ENCODE measurements around the gene SUN1. TPM values are rescaled to one million over a fixed set of nuclear protein-coding genes. Genes with fewer than 3 reads are reported as not detected.

Gene SUN1
- total and polyA plus RNA-seq, 9 of the 15 experiments (the other 6 are each of a cell fraction or from before 2014, with no cell fraction given): 36.8 to 132 (median 62.3) TPM

DNA sequence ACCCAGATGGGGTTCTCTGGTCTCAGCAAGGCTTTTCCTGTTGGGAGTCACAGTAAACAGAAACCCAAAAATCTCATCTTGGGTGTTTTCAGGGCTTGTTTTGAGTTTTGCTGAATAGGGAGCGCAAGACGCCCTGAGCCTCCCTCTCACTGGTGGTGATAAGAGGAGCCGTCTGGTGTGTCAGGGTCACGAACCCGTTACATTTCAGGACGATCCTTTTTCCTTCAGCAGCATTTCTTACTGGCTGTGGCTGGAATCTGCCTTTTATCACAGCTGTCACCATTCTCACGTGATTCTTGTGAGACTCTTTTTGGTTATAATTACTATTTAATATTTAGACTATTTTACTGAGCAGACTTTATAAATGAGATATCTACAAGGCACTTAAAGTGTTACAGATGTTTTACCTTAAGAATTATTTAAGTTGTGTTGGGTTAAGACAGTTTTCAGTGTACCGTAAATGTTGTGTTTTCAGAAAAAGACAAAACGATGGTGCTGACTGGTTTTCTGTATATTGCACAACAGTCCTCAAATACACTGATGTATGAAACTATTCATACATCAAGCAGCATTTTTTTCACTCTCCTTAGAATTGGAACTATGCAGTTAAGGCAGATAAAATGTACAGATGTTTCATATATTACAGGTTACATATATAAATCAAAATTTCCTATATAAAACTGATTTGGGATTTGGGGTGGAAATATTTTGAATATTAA, 41.9 kb downstream of the SUN1 start (continued):
- TF ChIP-seq, protein P1, sequence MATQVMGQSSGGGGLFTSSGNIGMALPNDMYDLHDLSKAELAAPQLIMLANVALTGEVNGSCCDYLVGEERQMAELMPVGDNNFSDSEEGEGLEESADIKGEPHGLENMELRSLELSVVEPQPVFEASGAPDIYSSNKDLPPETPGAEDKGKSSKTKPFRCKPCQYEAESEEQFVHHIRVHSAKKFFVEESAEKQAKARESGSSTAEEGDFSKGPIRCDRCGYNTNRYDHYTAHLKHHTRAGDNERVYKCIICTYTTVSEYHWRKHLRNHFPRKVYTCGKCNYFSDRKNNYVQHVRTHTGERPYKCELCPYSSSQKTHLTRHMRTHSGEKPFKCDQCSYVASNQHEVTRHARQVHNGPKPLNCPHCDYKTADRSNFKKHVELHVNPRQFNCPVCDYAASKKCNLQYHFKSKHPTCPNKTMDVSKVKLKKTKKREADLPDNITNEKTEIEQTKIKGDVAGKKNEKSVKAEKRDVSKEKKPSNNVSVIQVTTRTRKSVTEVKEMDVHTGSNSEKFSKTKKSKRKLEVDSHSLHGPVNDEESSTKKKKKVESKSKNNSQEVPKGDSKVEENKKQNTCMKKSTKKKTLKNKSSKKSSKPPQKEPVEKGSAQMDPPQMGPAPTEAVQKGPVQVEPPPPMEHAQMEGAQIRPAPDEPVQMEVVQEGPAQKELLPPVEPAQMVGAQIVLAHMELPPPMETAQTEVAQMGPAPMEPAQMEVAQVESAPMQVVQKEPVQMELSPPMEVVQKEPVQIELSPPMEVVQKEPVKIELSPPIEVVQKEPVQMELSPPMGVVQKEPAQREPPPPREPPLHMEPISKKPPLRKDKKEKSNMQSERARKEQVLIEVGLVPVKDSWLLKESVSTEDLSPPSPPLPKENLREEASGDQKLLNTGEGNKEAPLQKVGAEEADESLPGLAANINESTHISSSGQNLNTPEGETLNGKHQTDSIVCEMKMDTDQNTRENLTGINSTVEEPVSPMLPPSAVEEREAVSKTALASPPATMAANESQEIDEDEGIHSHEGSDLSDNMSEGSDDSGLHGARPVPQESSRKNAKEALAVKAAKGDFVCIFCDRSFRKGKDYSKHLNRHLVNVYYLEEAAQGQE (IDR thresholded peaks at IDR 0.05; ENCODE audit: borderline replicate concordance): peak; percentile 60
- TF ChIP-seq, protein P1 (CRISPR knock-in tag; IDR thresholded peaks at IDR 0.05; ENCODE audit: low read depth): no peak
- TF ChIP-seq, protein P2, sequence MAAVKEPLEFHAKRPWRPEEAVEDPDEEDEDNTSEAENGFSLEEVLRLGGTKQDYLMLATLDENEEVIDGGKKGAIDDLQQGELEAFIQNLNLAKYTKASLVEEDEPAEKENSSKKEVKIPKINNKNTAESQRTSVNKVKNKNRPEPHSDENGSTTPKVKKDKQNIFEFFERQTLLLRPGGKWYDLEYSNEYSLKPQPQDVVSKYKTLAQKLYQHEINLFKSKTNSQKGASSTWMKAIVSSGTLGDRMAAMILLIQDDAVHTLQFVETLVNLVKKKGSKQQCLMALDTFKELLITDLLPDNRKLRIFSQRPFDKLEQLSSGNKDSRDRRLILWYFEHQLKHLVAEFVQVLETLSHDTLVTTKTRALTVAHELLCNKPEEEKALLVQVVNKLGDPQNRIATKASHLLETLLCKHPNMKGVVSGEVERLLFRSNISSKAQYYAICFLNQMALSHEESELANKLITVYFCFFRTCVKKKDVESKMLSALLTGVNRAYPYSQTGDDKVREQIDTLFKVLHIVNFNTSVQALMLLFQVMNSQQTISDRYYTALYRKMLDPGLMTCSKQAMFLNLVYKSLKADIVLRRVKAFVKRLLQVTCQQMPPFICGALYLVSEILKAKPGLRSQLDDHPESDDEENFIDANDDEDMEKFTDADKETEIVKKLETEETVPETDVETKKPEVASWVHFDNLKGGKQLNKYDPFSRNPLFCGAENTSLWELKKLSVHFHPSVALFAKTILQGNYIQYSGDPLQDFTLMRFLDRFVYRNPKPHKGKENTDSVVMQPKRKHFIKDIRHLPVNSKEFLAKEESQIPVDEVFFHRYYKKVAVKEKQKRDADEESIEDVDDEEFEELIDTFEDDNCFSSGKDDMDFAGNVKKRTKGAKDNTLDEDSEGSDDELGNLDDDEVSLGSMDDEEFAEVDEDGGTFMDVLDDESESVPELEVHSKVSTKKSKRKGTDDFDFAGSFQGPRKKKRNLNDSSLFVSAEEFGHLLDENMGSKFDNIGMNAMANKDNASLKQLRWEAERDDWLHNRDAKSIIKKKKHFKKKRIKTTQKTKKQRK (IDR thresholded peaks at IDR 0.05; ENCODE audit: borderline replicate concordance, low read depth, low read length): no peak
- TF ChIP-seq, protein P3, sequence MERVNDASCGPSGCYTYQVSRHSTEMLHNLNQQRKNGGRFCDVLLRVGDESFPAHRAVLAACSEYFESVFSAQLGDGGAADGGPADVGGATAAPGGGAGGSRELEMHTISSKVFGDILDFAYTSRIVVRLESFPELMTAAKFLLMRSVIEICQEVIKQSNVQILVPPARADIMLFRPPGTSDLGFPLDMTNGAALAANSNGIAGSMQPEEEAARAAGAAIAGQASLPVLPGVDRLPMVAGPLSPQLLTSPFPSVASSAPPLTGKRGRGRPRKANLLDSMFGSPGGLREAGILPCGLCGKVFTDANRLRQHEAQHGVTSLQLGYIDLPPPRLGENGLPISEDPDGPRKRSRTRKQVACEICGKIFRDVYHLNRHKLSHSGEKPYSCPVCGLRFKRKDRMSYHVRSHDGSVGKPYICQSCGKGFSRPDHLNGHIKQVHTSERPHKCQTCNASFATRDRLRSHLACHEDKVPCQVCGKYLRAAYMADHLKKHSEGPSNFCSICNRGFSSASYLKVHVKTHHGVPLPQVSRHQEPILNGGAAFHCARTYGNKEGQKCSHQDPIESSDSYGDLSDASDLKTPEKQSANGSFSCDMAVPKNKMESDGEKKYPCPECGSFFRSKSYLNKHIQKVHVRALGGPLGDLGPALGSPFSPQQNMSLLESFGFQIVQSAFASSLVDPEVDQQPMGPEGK (CRISPR knock-in tag; IDR thresholded peaks at IDR 0.05; ENCODE audit: borderline replicate concordance): no peak
- no peak for TF ChIP-seq MBD2 (IDR thresholded peaks at IDR 0.05; ENCODE audit: borderline replicate concordance, low read depth)
- no peak for TF ChIP-seq BDP1 (IDR thresholded peaks at IDR 0.05; ENCODE audit: insufficient read depth, insufficient read length)
- TF ChIP-seq, protein P4, sequence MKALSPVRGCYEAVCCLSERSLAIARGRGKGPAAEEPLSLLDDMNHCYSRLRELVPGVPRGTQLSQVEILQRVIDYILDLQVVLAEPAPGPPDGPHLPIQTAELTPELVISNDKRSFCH (CRISPR knock-in tag; IDR thresholded peaks at IDR 0.05): no peak
- TF ChIP-seq, protein P4 (tag; IDR thresholded peaks at IDR 0.05): no peak
- TF ChIP-seq, protein P5, sequence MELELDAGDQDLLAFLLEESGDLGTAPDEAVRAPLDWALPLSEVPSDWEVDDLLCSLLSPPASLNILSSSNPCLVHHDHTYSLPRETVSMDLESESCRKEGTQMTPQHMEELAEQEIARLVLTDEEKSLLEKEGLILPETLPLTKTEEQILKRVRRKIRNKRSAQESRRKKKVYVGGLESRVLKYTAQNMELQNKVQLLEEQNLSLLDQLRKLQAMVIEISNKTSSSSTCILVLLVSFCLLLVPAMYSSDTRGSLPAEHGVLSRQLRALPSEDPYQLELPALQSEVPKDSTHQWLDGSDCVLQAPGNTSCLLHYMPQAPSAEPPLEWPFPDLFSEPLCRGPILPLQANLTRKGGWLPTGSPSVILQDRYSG (tag; conservative IDR thresholded peaks at IDR 0.05; ENCODE audit: low read depth): no peak
- no peak for TF ChIP-seq HNRNPH1 (optimal IDR thresholded peaks at IDR 0.05; ENCODE audit: low read depth, low read length)
- TF ChIP-seq SP2 (IDR thresholded peaks at IDR 0.05; ENCODE audit: extremely low read depth, low read depth, low read length, poor library complexity, severe bottlenecking): no peak
